ENCODE data around the gene PIP4K2A.
"Not testable (repeated sequence)": the region's sequence is repeated elsewhere in the genome, so short reads cannot be mapped to it uniquely, and the experiment has no call there.

The PIP4K2A gene

GRCh38 chr10:22520645-22521044, 193.7 kb downstream of the PIP4K2A start:
- H3K4me1 ChIP-seq (ENCODE audit: control insufficient read depth in 2 of 2, insufficient read depth in 2 of 2, low read length in 2 of 2); H3K27me3 ChIP-seq (ENCODE audit: control insufficient read depth in 2 of 2, insufficient read depth in 2 of 2, low read length in 2 of 2); H3K4me3 ChIP-seq (ENCODE audit: low read length in 2 of 2); H3K27ac ChIP-seq (ENCODE audit: low read depth in 2 of 2, low read length in 2 of 2); H3K9me3 ChIP-seq (ENCODE audit: control insufficient read depth in 2 of 2, low read length in 2 of 2); H3K9ac ChIP-seq (ENCODE audit: low read depth in 1 of 2, low read length in 2 of 2); H3K36me3 ChIP-seq (ENCODE audit: control insufficient read depth in 2 of 2, insufficient read depth in 2 of 2, low read length in 2 of 2): not testable (repeated sequence)

GRCh38 chr10:22518167-22518724, 196.1 kb downstream of the PIP4K2A start:
- no peak overlapping the region for H3K27ac ChIP-seq (ENCODE audit: low read depth in 2 of 2, low read length in 2 of 2)
- no peak overlapping the region for H3K9ac ChIP-seq (ENCODE audit: low read depth in 1 of 2, low read length in 2 of 2)
- H3K4me1 ChIP-seq (ENCODE audit: control insufficient read depth in 2 of 2, insufficient read depth in 2 of 2, low read length in 2 of 2): no peaks in the 10 kb centered on the region
- no peak overlapping the region for H3K4me3 ChIP-seq (ENCODE audit: low read length in 2 of 2)
- no peaks in the 10 kb centered on the region for H3K36me3 ChIP-seq (ENCODE audit: control insufficient read depth in 2 of 2, insufficient read depth in 2 of 2, low read length in 2 of 2)
- peaks cover 0 to 5% of the 10 kb centered on the region in 2 donors for H3K27me3 ChIP-seq (ENCODE audit: control insufficient read depth in 2 of 2, insufficient read depth in 2 of 2, low read length in 2 of 2)
- H3K9me3 ChIP-seq (ENCODE audit: control insufficient read depth in 2 of 2, low read length in 2 of 2): no peaks in the 10 kb centered on the region

GRCh38 chr10:22515009-22515408, 199.4 kb downstream of the PIP4K2A start:
- H3K4me1 ChIP-seq (ENCODE audit: control insufficient read depth in 2 of 2, insufficient read depth in 2 of 2, low read length in 2 of 2): no peaks in the 10 kb centered on the region
- no peak overlapping the region for H3K9ac ChIP-seq (ENCODE audit: low read depth in 1 of 2, low read length in 2 of 2)
- no peak overlapping the region for H3K4me3 ChIP-seq (ENCODE audit: low read length in 2 of 2)
- no peak overlapping the region for H3K27ac ChIP-seq (ENCODE audit: low read depth in 2 of 2, low read length in 2 of 2)
- no peaks in the 10 kb centered on the region for H3K9me3 ChIP-seq (ENCODE audit: control insufficient read depth in 2 of 2, low read length in 2 of 2)
- peaks cover 0 to 5% of the 10 kb centered on the region in 2 donors for H3K27me3 ChIP-seq (ENCODE audit: control insufficient read depth in 2 of 2, insufficient read depth in 2 of 2, low read length in 2 of 2)
- H3K36me3 ChIP-seq (ENCODE audit: control insufficient read depth in 2 of 2, insufficient read depth in 2 of 2, low read length in 2 of 2): no peaks in the 10 kb centered on the region

GRCh38 chr10:22514414-22514758, 200.0 kb downstream of the PIP4K2A start:
- H3K9ac ChIP-seq (ENCODE audit: low read depth in 1 of 2, low read length in 2 of 2); H3K4me1 ChIP-seq (ENCODE audit: control insufficient read depth in 2 of 2, insufficient read depth in 2 of 2, low read length in 2 of 2); H3K36me3 ChIP-seq (ENCODE audit: control insufficient read depth in 2 of 2, insufficient read depth in 2 of 2, low read length in 2 of 2); H3K27ac ChIP-seq (ENCODE audit: low read depth in 2 of 2, low read length in 2 of 2); H3K9me3 ChIP-seq (ENCODE audit: control insufficient read depth in 2 of 2, low read length in 2 of 2); H3K27me3 ChIP-seq (ENCODE audit: control insufficient read depth in 2 of 2, insufficient read depth in 2 of 2, low read length in 2 of 2): not testable (repeated sequence)
- peak overlapping the region; percentile 14 to 55 for H3K4me3 ChIP-seq (ENCODE audit: low read length in 2 of 2)

GRCh38 chr10:22513483-22514413, 200.6 kb downstream of the PIP4K2A start:
- not testable (repeated sequence) for H3K27me3 ChIP-seq (ENCODE audit: control insufficient read depth in 2 of 2, insufficient read depth in 2 of 2, low read length in 2 of 2); H3K9ac ChIP-seq (ENCODE audit: low read depth in 1 of 2, low read length in 2 of 2); H3K27ac ChIP-seq (ENCODE audit: low read depth in 2 of 2, low read length in 2 of 2); H3K4me1 ChIP-seq (ENCODE audit: control insufficient read depth in 2 of 2, insufficient read depth in 2 of 2, low read length in 2 of 2); H3K9me3 ChIP-seq (ENCODE audit: control insufficient read depth in 2 of 2, low read length in 2 of 2); H3K36me3 ChIP-seq (ENCODE audit: control insufficient read depth in 2 of 2, insufficient read depth in 2 of 2, low read length in 2 of 2)
- peak overlapping the region; percentile 14 to 55 for H3K4me3 ChIP-seq (ENCODE audit: low read length in 2 of 2)

- not testable (repeated sequence) for H3K36me3 ChIP-seq (ENCODE audit: control insufficient read depth in 2 of 2, insufficient read depth in 2 of 2, low read length in 2 of 2); H3K9me3 ChIP-seq (ENCODE audit: control insufficient read depth in 2 of 2, low read length in 2 of 2); H3K4me1 ChIP-seq (ENCODE audit: control insufficient read depth in 2 of 2, insufficient read depth in 2 of 2, low read length in 2 of 2); H3K4me3 ChIP-seq (ENCODE audit: low read length in 2 of 2); H3K27me3 ChIP-seq (ENCODE audit: control insufficient read depth in 2 of 2, insufficient read depth in 2 of 2, low read length in 2 of 2); H3K9ac ChIP-seq (ENCODE audit: low read depth in 1 of 2, low read length in 2 of 2); H3K27ac ChIP-seq (ENCODE audit: low read depth in 2 of 2, low read length in 2 of 2)
These were observed 202.4 kb downstream of the PIP4K2A start for GRCh38 chr10:22512015-22512414.

- H3K4me3 ChIP-seq (ENCODE audit: low read length in 2 of 2); H3K27me3 ChIP-seq (ENCODE audit: control insufficient read depth in 2 of 2, insufficient read depth in 2 of 2, low read length in 2 of 2); H3K27ac ChIP-seq (ENCODE audit: low read depth in 2 of 2, low read length in 2 of 2); H3K9ac ChIP-seq (ENCODE audit: low read depth in 1 of 2, low read length in 2 of 2); H3K9me3 ChIP-seq (ENCODE audit: control insufficient read depth in 2 of 2, low read length in 2 of 2); H3K4me1 ChIP-seq (ENCODE audit: control insufficient read depth in 2 of 2, insufficient read depth in 2 of 2, low read length in 2 of 2); H3K36me3 ChIP-seq (ENCODE audit: control insufficient read depth in 2 of 2, insufficient read depth in 2 of 2, low read length in 2 of 2): not testable (repeated sequence)
These were observed 206.2 kb downstream of the PIP4K2A start for GRCh38 chr10:22508214-22508613.

- Histone ChIP-seq H3K27ac (ENCODE audit: low read depth in 2 of 2, low read length in 2 of 2) (no peak overlapping the region), H3K4me1 (ENCODE audit: control insufficient read depth in 2 of 2, insufficient read depth in 2 of 2, low read length in 2 of 2) (peaks cover 2 to 3% of the 10 kb centered on the region in 2 donors), H3K9ac (ENCODE audit: low read depth in 1 of 2, low read length in 2 of 2) (no peak overlapping the region), H3K9me3 (ENCODE audit: control insufficient read depth in 2 of 2, low read length in 2 of 2) (no peaks in the 10 kb centered on the region), H3K4me3 (ENCODE audit: low read length in 2 of 2) (no peak overlapping the region), H3K27me3 (ENCODE audit: control insufficient read depth in 2 of 2, insufficient read depth in 2 of 2, low read length in 2 of 2) (no peaks in the 10 kb centered on the region), H3K36me3 (ENCODE audit: control insufficient read depth in 2 of 2, insufficient read depth in 2 of 2, low read length in 2 of 2) (no peaks in the 10 kb centered on the region)
These were observed 208.3 kb downstream of the PIP4K2A start for GRCh38 chr10:22505911-22506685.

GRCh38 chr10:22504766-22505165, 209.6 kb downstream of the PIP4K2A start:
- Histone ChIP-seq H3K9me3 (ENCODE audit: control insufficient read depth in 2 of 2, low read length in 2 of 2) (no peaks in the 10 kb centered on the region), H3K36me3 (ENCODE audit: control insufficient read depth in 2 of 2, insufficient read depth in 2 of 2, low read length in 2 of 2) (no peaks in the 10 kb centered on the region)

More at GRCh38 chr10:22504766-22505165, 209.6 kb downstream of the PIP4K2A start:
- Histone ChIP-seq H3K4me3 (ENCODE audit: low read length in 2 of 2) (no peak overlapping the region), H3K9ac (ENCODE audit: low read depth in 1 of 2, low read length in 2 of 2) (no peak overlapping the region), H3K27ac (ENCODE audit: low read depth in 2 of 2, low read length in 2 of 2) (no peak overlapping the region), H3K4me1 (ENCODE audit: control insufficient read depth in 2 of 2, insufficient read depth in 2 of 2, low read length in 2 of 2) (peaks cover 2 to 3% of the 10 kb centered on the region in 2 donors), H3K27me3 (ENCODE audit: control insufficient read depth in 2 of 2, insufficient read depth in 2 of 2, low read length in 2 of 2) (no peaks in the 10 kb centered on the region)

All from mucosa of rectum (tissue), 2 donors.